Vagina (tissue), 2 donors: ENCODE measurements around the gene CBFB.

Experiments used
- CTCF ChIP-seq, 3 experiments: fragments of 450-650 bp in 2 of 3; fragments of 200-600 bp in 1 of 3; sonication (generic) in 1 of 3; IDR thresholded peaks; one replicate each; pipeline ENCODE4 v1.5.1; 2017 to 2019; ENCODE audit warnings: antibody characterized with exemption in 3 of 3, mild to moderate bottlenecking in 2 of 3, moderate library complexity in 2 of 3
- POLR2A ChIP-seq, 2 donors: fragments of 450-650 bp; IDR thresholded peaks; one replicate each; pipeline ENCODE4 v1.6.1; 2017; ENCODE audit warnings: antibody characterized with exemption in 2 of 2, mild to moderate bottlenecking in 2 of 2, moderate library complexity in 2 of 2

GRCh38 chr16:67068212-67068753, 39.3 kb downstream of the CBFB start:
- TF ChIP-seq CTCF (IDR thresholded peaks at IDR 0.05): no peak
- no peak for TF ChIP-seq POLR2A (IDR thresholded peaks at IDR 0.05)
